K562 (cell line): ENCODE data around the gene C5orf52. TPM values are rescaled to one million over a fixed set of nuclear protein-coding genes. Genes with fewer than 3 reads are reported as not detected.

Experiments
- ATAC-seq: fragments of 200-7000 bp; cut with Tn5 transposase; 3 replicates; pipeline ENCODE4 v1.9.1; 2020; ENCODE audit warnings: moderate library complexity
- BruUV-seq: library from RNA; stranded (reverse); fragments of 400-500 nt; replicated peaks from 2 replicates; lab custom pipeline; 2021; lab: Mats Ljungman, UMichigan
- CTCF ChIA-PET: fragments of 300-600 bp; formaldehyde crosslinking; extraction: SDS; loops from one replicate; lab custom pipeline; 2021; ENCODE audit warnings: low intra/inter-chr PET ratio; lab: Yijun Ruan, JAX
- POLR2A ChIA-PET: fragments of 300-600, 350-650 bp; sonication (Branson Sonifier 250); formaldehyde crosslinking; extraction: SDS; loops from one replicate; lab custom pipeline; 2021; ENCODE audit warnings: antibody characterized with exemption, inconsistent platforms; lab: Yijun Ruan, JAX
- DNase-seq, 4 experiments: peaks; one replicate each; pipeline versions ENCODE4 v3.0.0 to v3.0.0-alpha.2; 2011 to 2018; ENCODE audit warnings: low spot score in 3 of 4, mixed read lengths in 3 of 4; ENCODE audit errors: extremely low read depth in 1 of 4
- FAIRE-seq: peaks from 2 replicates; lab custom pipeline; 2011; peaks lifted over from hg19 to GRCh38; lab: Jason Lieb, UNC
- H2AFZ ChIP-seq: 2 replicates; pipeline ENCODE4 v1.6.0; 2011; ENCODE audit warnings: low read depth, low read length, control low read depth, inconsistent platforms
- H3K27ac ChIP-seq: fragments of 200-600 bp; 3 replicates; pipeline ENCODE4 v1.8.0; 2011; ENCODE audit warnings: low read depth, mild to moderate bottlenecking, control low read depth, inconsistent platforms, low read length, moderate library complexity, mixed read lengths; ENCODE audit errors: extremely low read depth
- H3K27me3 ChIP-seq, 2 experiments: fragments of 300-600 bp in 1 of 2; 2 replicates in 1 of 2; 3 replicates in 1 of 2; pipeline versions ENCODE4 v1.6.0 to v1.8.0; 2011; ENCODE audit warnings: inconsistent platforms in 2 of 2, low read length in 2 of 2, mild to moderate bottlenecking in 1 of 2, mixed read lengths in 1 of 2, moderate library complexity in 1 of 2; ENCODE audit not compliant: control insufficient read depth in 2 of 2, insufficient read depth in 2 of 2
- H3K36me3 ChIP-seq: fragments of 300-600 bp; 3 replicates; pipeline ENCODE4 v1.8.0; 2011; ENCODE audit warnings: mild to moderate bottlenecking, low read length, inconsistent platforms; ENCODE audit not compliant: control insufficient read depth, insufficient read depth
- H3K4me1 ChIP-seq, 2 experiments: fragments of 200-600 bp in 1 of 2; replicated peaks in 1 of 2; 2 replicates in 1 of 2; 3 replicates in 1 of 2; pipeline versions ENCODE4 v1.5.1 to v1.8.0; 2011; ENCODE audit warnings: inconsistent platforms in 2 of 2, low read length in 2 of 2, mild to moderate bottlenecking in 1 of 2, mixed read lengths in 1 of 2, moderate library complexity in 1 of 2; ENCODE audit not compliant: control insufficient read depth in 2 of 2, insufficient read depth in 2 of 2
- H3K4me2 ChIP-seq: 2 replicates; pipeline ENCODE4 v1.6.1; 2011; ENCODE audit warnings: low read length, control low read depth, inconsistent platforms, mixed read lengths; ENCODE audit not compliant: insufficient read depth
- H3K4me3 ChIP-seq: fragments of 200-600 bp; sonication (generic), shearing (Covaris generic); 2 replicates; pipeline ENCODE4 v1.5.1; 2016; ENCODE audit warnings: control low read depth, inconsistent platforms
- H3K79me2 ChIP-seq: fragments of 200-600 bp; 3 replicates; pipeline ENCODE4 v1.8.0; 2011; ENCODE audit warnings: low read length, inconsistent platforms; ENCODE audit not compliant: control insufficient read depth, insufficient read depth
- H3K9ac ChIP-seq, 2 experiments: 2 replicates each; pipeline versions ENCODE4 v1.6.0 to v1.6.1; 2011; ENCODE audit warnings: low read depth in 2 of 2, low read length in 2 of 2, control low read depth in 1 of 2, inconsistent platforms in 1 of 2, mild to moderate bottlenecking in 1 of 2, mixed read lengths in 1 of 2; ENCODE audit not compliant: insufficient read depth in 1 of 2
- H3K9me1 ChIP-seq: one replicate; pipeline ENCODE4 v1.6.0; 2011; ENCODE audit warnings: inconsistent platforms, mild to moderate bottlenecking, low read length, moderate library complexity; ENCODE audit not compliant: control insufficient read depth, insufficient read depth
- H3K9me3 ChIP-seq: replicated peaks from 2 replicates; pipeline ENCODE4 v1.5.1; 2011; ENCODE audit warnings: low read depth, low read length, inconsistent platforms; ENCODE audit not compliant: control insufficient read depth, insufficient read depth
- H4K20me1 ChIP-seq: replicated peaks from 2 replicates; pipeline ENCODE4 v1.6.1; 2011; ENCODE audit warnings: low read length, inconsistent platforms, mixed read lengths; ENCODE audit not compliant: control insufficient read depth, insufficient read depth
- HNRNPK ChIP-seq: fragments of 200-400 bp; formaldehyde crosslinking; IDR thresholded peaks from one replicate; pipeline ENCODE4 v1.6.1; 2018; ENCODE audit warnings: mild to moderate bottlenecking, low read depth, low read length; ENCODE audit not compliant: poor library complexity, severe bottlenecking
- KAT2B ChIP-seq: IDR thresholded peaks from one replicate; pipeline ENCODE4 v1.6.1; 2012; ENCODE audit warnings: low read depth, mild to moderate bottlenecking, control low read depth, inconsistent platforms, low read length, moderate library complexity
- NELFE ChIP-seq: IDR thresholded peaks from 2 replicates; pipeline ENCODE4 v1.6.1; 2011; ENCODE audit warnings: mild to moderate bottlenecking; ENCODE audit not compliant: insufficient read depth, insufficient read length
- NFIC ChIP-seq: fragments of 450-650 bp; IDR thresholded peaks from 2 replicates; pipeline ENCODE4 v1.6.1; 2017; ENCODE audit warnings: mild to moderate bottlenecking, inconsistent platforms
- NFXL1 ChIP-seq: fragments of 450-650 bp; formaldehyde crosslinking; IDR thresholded peaks from 2 replicates; pipeline ENCODE4 v1.4.0; 2021; ENCODE audit warnings: mild to moderate bottlenecking
- RB1 ChIP-seq: fragments of 450-650 bp; IDR thresholded peaks from 2 replicates; pipeline ENCODE4 v1.6.1; 2017; ENCODE audit warnings: low read depth, mild to moderate bottlenecking
- STAT5A ChIP-seq: IDR thresholded peaks from 2 replicates; pipeline ENCODE4 v1.6.1; 2012; ENCODE audit warnings: low read length, inconsistent platforms, borderline replicate concordance
- TAL1 ChIP-seq: fragments of 450-650 bp; IDR thresholded peaks from 2 replicates; pipeline ENCODE4 v1.6.1; 2016; ENCODE audit warnings: mild to moderate bottlenecking
- TCF3 ChIP-seq: sonication (generic); formaldehyde crosslinking; IDR thresholded peaks from 2 replicates; pipeline ENCODE4 v1.4.0; 2020; ENCODE audit warnings: mild to moderate bottlenecking, missing genetic modification reagents
- THAP12 ChIP-seq: fragments of 250-450 bp; sonication (Bioruptor Pico); IDR thresholded peaks from 2 replicates; pipeline ENCODE4 v1.9.0; 2021; ENCODE audit warnings: mild to moderate bottlenecking, inconsistent platforms
- ZBTB49 ChIP-seq: sonication (generic); formaldehyde crosslinking; IDR thresholded peaks from 2 replicates; pipeline ENCODE4 v1.8.0; 2022; ENCODE audit warnings: missing genetic modification reagents, mild to moderate bottlenecking, borderline replicate concordance
- ZNF282 ChIP-seq: sonication (generic); formaldehyde crosslinking; IDR thresholded peaks from 2 replicates; pipeline ENCODE4 v1.8.1; 2023; ENCODE audit warnings: missing genetic modification reagents
- ZNF512 ChIP-seq: IDR thresholded peaks from 2 replicates; pipeline ENCODE4 v1.6.1; 2016; ENCODE audit warnings: missing genetic modification characterization, missing compliant biosample characterization
- ZNF79 ChIP-seq: fragments of 250-450 bp; sonication (Bioruptor Pico); IDR thresholded peaks from 2 replicates; pipeline ENCODE4 v1.4.0; 2020; ENCODE audit warnings: low read depth, mild to moderate bottlenecking, moderate library complexity
- WGBS: fragments of 100-300 bp; shearing (Covaris generic); methylation state at CpG from one replicate; pipeline ENCODE4 v1.1.6; 2016; ENCODE audit warnings: low coverage, mixed read lengths; ENCODE audit not compliant: insufficient coverage; ENCODE audit errors: missing lambda C conversion rate; 5-methylcytosine and 5-hydroxymethylcytosine counted together
- in situ Hi-C: fragments of 300-500 bp; cut with MboI; formaldehyde crosslinking; loops from 4 replicates; pipeline ENCODE4 v1.15.0; 2018; ENCODE audit warnings: inconsistent platforms, mixed read lengths
- intact Hi-C: fragments of 100-400 bp; cut with micrococcal nuclease; formaldehyde crosslinking; loops from 2 replicates; pipeline ENCODE4 v1.14.2; 2022
- polyA plus RNA-seq, 8 experiments: library from polyadenylated mRNA; depleted of rRNA in 4 of 8; stranded (reverse) in 5 of 8; unstranded in 3 of 8; fragments of >200 nt; fragmentation: Nextera tagmentation in 2 of 8; fragmentation: Illumina TruSeq in 1 of 8; extraction: Ambion mirVana in 2 of 8; extraction: Trizol in 1 of 8; gene quantifications; 2 replicates each; pipeline versions ENCODE4 v1.2.1 to v1.2.3, GENCODE V29; 2011 to 2014; ENCODE audit warnings: inconsistent platforms in 1 of 8, missing spikeins in 1 of 8
- total RNA-seq, 7 experiments: library from RNA; depleted of rRNA in 6 of 7; stranded (reverse); fragments of >200 nt in 6 of 7; fragmentation: Illumina TruSeq in 2 of 7; extraction: Trizol in 2 of 7; gene quantifications; 2 replicates each; pipeline versions ENCODE4 v1.2.1 to v1.2.3, GENCODE V29; 2011 to 2021; ENCODE audit warnings: low replicate concordance in 1 of 7
- TF ChIP-seq, protein P1 (sequence below), 2 experiments: fragments of 450-650 bp; conservative IDR thresholded peaks; 2 replicates each; pipeline ENCODE4 v1.6.1; 2017; ENCODE audit warnings: mild to moderate bottlenecking in 2 of 2, moderate library complexity in 2 of 2

The C5orf52 gene
- total and polyA plus RNA-seq, 9 of the 15 experiments (the other 6 are each of a cell fraction or from before 2014, with no cell fraction given) = not detected

DNA sequence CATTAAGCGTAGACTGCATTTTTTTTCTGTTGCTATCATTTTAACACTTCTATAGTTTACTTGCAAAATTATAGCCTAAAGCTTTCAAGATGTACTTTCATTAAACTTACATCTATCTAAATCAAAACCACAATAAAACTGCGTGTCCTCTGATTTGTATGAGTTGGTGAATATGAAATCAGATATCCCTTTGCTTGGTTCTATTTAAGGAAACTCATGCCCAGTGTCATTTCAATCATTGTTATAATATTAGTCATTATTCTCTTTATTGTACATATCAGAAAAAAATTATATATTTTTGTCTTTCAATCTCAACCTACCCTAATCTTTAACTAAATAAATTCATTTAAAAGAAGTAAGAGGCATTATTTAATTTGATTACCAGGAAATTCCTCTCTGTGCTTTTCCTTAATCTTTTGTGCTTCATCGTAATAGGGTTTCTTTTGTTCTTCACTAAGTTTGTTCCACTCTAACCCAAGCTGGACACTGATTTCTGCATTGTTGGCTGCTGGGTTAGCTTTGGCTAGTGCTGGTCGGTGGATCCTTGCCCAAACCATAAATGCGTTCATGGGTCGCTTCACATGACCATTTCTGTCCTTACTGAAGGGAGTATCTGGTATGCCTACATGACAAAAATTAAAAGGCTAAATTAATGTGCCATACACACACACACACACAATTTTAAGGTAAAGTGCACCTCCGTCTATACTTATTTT lies 22.9 kb upstream of the C5orf52 start:
- BruUV-seq = no TSS peak
- Histone ChIP-seq H3K9me3 (no peaks in the 10 kb centered on the region), H2AFZ (no peak overlapping the region), H3K27me3 (peaks cover 2 to 4% of the 10 kb centered on the region in 2 experiments; a peak in 2 of 5 replicates), H3K4me1 (peaks cover 0 to 8% of the 10 kb centered on the region in 2 experiments; a peak in 1 of 5 replicates), H3K4me2 (no peak overlapping the region), H3K36me3 (no peaks in the 10 kb centered on the region), H4K20me1 (no peaks in the 10 kb centered on the region), H3K79me2 (no peaks in the 10 kb centered on the region), H3K9me1 (no peaks in the 10 kb centered on the region), H3K4me3 (no peak overlapping the region), H3K27ac (no peak overlapping the region), H3K9ac (no peak overlapping the region)
- in situ Hi-C loops = no loop called here
- no peak for ATAC-seq
- ChIA-PET POLR2A (no interaction called here), CTCF (no interaction called here)
- WGBS = 20% methylated on average over 7 of the region's 7 CpGs
- DNase-seq = no peak
- no peak for FAIRE-seq
- intact Hi-C loops = no loop called here
- TF ChIP-seq RB1 = no peak
- TF ChIP-seq ZBTB49 = no peak
- TF ChIP-seq ZNF512 (tag) = no peak
- no peak for TF ChIP-seq NFXL1 (CRISPR knock-in tag)
- TF ChIP-seq NFIC = no peak
- TF ChIP-seq NELFE = no peak
- no peak for TF ChIP-seq TAL1
- TF ChIP-seq HNRNPK = no peak
- no peak for TF ChIP-seq STAT5A
- no peak for TF ChIP-seq THAP12 (CRISPR knock-in tag)
- TF ChIP-seq ZNF79 = no peak
- no peak for TF ChIP-seq KAT2B
- no peak for TF ChIP-seq ZNF282
- no peak for TF ChIP-seq TCF3
- TF ChIP-seq, protein P1, sequence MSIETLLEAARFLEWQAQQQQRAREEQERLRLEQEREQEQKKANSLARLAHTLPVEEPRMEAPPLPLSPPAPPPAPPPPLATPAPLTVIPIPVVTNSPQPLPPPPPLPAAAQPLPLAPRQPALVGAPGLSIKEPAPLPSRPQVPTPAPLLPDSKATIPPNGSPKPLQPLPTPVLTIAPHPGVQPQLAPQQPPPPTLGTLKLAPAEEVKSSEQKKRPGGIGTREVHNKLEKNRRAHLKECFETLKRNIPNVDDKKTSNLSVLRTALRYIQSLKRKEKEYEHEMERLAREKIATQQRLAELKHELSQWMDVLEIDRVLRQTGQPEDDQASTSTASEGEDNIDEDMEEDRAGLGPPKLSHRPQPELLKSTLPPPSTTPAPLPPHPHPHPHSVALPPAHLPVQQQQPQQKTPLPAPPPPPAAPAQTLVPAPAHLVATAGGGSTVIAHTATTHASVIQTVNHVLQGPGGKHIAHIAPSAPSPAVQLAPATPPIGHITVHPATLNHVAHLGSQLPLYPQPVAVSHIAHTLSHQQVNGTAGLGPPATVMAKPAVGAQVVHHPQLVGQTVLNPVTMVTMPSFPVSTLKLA (conservative IDR thresholded peaks at IDR 0.05) = no peak
